BLaER1 treated with 17β-estradiol and CSF1 and Interleukin-3, amounts not matched to agents 10 nM and 100 nM (cell line): Measurements from ENCODE around the gene SERPINB1.
"Not testable (repeated sequence)": the region's sequence is repeated elsewhere in the genome, so short reads cannot be mapped to it uniquely, and the experiment has no call there.

Experiments used
- H3K27ac ChIP-seq, 11 experiments: shearing (Covaris generic); formaldehyde crosslinking; 2 replicates each; pipeline ENCODE4 v1.8.1; 2022
- H3K27me3 ChIP-seq, 11 experiments: shearing (Covaris generic); formaldehyde crosslinking; 2 replicates each; pipeline ENCODE4 v1.8.1; 2022
- H3K36me3 ChIP-seq, 11 experiments: shearing (Covaris generic); formaldehyde crosslinking; 2 replicates each; pipeline ENCODE4 v1.8.1; 2022
- H3K4me1 ChIP-seq, 10 experiments: shearing (Covaris generic); formaldehyde crosslinking; 2 replicates each; pipeline ENCODE4 v1.8.1; 2022
- H3K4me2 ChIP-seq, 11 experiments: shearing (Covaris generic); formaldehyde crosslinking; 2 replicates each; pipeline ENCODE4 v1.8.1; 2022
- H3K4me3 ChIP-seq, 10 experiments: shearing (Covaris generic); formaldehyde crosslinking; 2 replicates each; pipeline ENCODE4 v1.8.1; 2022
- H3K9ac ChIP-seq, 11 experiments: shearing (Covaris generic); formaldehyde crosslinking; 2 replicates each; pipeline ENCODE4 v1.8.1; 2022
- H3K9me3 ChIP-seq, 11 experiments: shearing (Covaris generic); formaldehyde crosslinking; replicated peaks in 1 of 11; 2 replicates each; pipeline ENCODE4 v1.8.1; 2022
- H4K20me1 ChIP-seq, 11 experiments: shearing (Covaris generic); formaldehyde crosslinking; 2 replicates each; pipeline ENCODE4 v1.8.1; 2022
- Cebpa-rat ChIP-seq, 11 experiments: shearing (Covaris generic); IDR thresholded peaks; 2 replicates each; pipeline ENCODE4 v1.8.1; 2022

The SERPINB1 gene

GRCh38 chr6:2803731-2804429, 37.8 kb downstream of the SERPINB1 start:
- no peak overlapping the region for H3K4me3 ChIP-seq
- peaks cover 9 to 27% (median 21%) of the 10 kb centered on the region in 10 experiments; a peak in 18 of 20 replicates for H3K4me1 ChIP-seq
- H3K36me3 ChIP-seq, result peaks cover 0 to 12% (median 0%) of the 10 kb centered on the region in 11 experiments; a peak in 2 of 22 replicates
- H3K27ac ChIP-seq, result no peak overlapping the region
- TF ChIP-seq Cebpa-rat (IDR thresholded peaks at IDR 0.05), result no peak
- no peaks in the 10 kb centered on the region for H3K9me3 ChIP-seq
- no peak overlapping the region for H3K4me2 ChIP-seq
- no peaks in the 10 kb centered on the region for H3K27me3 ChIP-seq
- H3K9ac ChIP-seq, result no peak overlapping the region
- no peaks in the 10 kb centered on the region for H4K20me1 ChIP-seq

DNA sequence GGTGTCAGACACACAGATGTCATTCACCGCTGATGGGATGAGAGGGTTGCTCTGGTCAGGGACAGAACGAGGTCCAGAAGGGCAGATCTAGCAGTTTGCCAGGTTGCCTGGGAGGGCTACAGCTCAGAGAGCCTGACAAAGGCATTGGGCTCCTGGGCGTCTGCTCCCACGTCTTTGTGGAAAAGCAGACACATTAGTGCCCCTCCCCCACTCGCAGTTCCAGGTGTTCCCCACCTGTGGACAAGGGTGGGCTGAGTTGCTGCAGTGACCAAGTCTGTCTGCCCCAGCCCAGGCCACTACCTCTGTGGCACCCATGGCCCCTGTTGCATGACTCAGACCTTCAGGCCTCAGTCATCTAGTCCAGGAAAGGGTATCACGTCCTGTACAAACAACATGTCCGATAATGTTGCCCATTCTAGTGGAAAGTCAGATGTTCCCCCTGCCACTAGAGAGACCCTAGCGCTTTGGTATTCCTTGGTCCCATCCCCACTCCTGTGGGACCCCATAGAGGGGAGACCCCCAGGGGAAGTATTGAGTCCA, 39.1 kb downstream of the SERPINB1 start:
- Histone ChIP-seq H3K4me1 (peaks cover 22 to 39% (median 32%) of the 10 kb centered on the region in 10 experiments), H3K27me3 (no peaks in the 10 kb centered on the region), H3K4me3 (no peak overlapping the region), H3K36me3 (peaks cover 0 to 12% (median 0%) of the 10 kb centered on the region in 11 experiments; a peak in 2 of 22 replicates), H3K9me3 (no peaks in the 10 kb centered on the region), H3K27ac (no peak overlapping the region), H3K4me2 (no peak overlapping the region), H4K20me1 (no peaks in the 10 kb centered on the region), H3K9ac (no peak overlapping the region)
- no peak for TF ChIP-seq Cebpa-rat (IDR thresholded peaks at IDR 0.05)

GRCh38 chr6:2801687-2802086, 40.0 kb downstream of the SERPINB1 start:
- not testable (repeated sequence) for H3K27me3 ChIP-seq, H3K27ac ChIP-seq, H3K4me3 ChIP-seq, H3K9ac ChIP-seq, H3K4me2 ChIP-seq, H3K9me3 ChIP-seq, H4K20me1 ChIP-seq
- peaks cover 0 to 12% (median 0%) of the 10 kb centered on the region in 11 experiments; a peak in 2 of 22 replicates for H3K36me3 ChIP-seq
- peaks cover 31 to 41% (median 34%) of the 10 kb centered on the region in 10 experiments for H3K4me1 ChIP-seq

GRCh38 chr6:2800552-2801316, 40.9 kb downstream of the SERPINB1 start:
- Histone ChIP-seq H3K4me2 (no peak overlapping the region), H3K27me3 (no peaks in the 10 kb centered on the region), H3K9me3 (no peaks in the 10 kb centered on the region), H3K4me3 (no peak overlapping the region), H4K20me1 (peaks cover 0 to 5% (median 0%) of the 10 kb centered on the region in 11 experiments; a peak in 2 of 22 replicates), H3K9ac (no peak overlapping the region), H3K27ac (no peak overlapping the region), H3K4me1 (peaks cover 33 to 44% (median 38%) of the 10 kb centered on the region in 10 experiments), H3K36me3 (peaks cover 0 to 17% (median 0%) of the 10 kb centered on the region in 11 experiments; a peak in 4 of 22 replicates)
- TF ChIP-seq Cebpa-rat (IDR thresholded peaks at IDR 0.05), result no peak

DNA sequence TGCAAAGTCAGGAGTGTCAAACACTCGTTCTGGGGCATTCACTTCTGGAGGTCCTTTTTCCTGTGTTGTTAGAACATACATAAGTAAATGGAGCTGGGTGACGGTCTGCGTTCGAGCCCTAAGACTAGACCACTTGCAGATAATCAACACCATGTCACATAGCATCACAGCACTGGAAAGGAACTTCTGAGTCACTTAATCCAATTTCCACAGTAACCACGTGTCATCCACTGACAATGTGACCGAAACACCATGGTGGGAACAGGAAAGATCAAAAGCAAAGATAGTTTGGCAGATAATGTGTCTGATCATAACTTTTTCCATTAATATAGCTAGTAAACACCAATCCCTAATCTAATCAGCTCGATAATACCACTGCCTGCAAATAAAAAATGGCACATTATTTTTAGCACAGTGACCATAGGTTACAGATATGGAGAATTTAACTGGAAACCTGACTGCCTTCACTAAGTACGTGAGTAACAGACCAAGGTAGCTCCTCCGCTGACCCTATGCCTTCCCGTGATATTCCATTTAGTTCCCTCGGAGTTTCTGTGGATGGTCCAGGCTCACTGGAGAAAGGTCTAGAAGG, 41.6 kb downstream of the SERPINB1 start:
- Histone ChIP-seq H3K36me3 (peaks cover 0 to 19% (median 0%) of the 10 kb centered on the region in 11 experiments; a peak in 5 of 22 replicates), H3K9me3 (no peaks in the 10 kb centered on the region), H3K27me3 (no peaks in the 10 kb centered on the region), H3K4me2 (peak overlapping the region in 5 of 11 experiments; percentile 7 to 42 (median 24); a peak in 7 of 22 replicates), H3K27ac (no peak overlapping the region), H3K4me1 (peaks cover 33 to 51% (median 44%) of the 10 kb centered on the region in 10 experiments), H3K4me3 (no peak overlapping the region), H3K9ac (no peak overlapping the region), H4K20me1 (peaks cover 0 to 5% (median 0%) of the 10 kb centered on the region in 11 experiments; a peak in 2 of 22 replicates)
- TF ChIP-seq Cebpa-rat (IDR thresholded peaks at IDR 0.05), result no peak

GRCh38 chr6:2798586-2799134, 43.0 kb downstream of the SERPINB1 start:
- Histone ChIP-seq H3K27ac (peak overlapping the region in 3 of 11 experiments; percentile 14 to 21 (median 18); a peak in 2 of 22 replicates), H3K4me2 (peak overlapping the region in 8 of 11 experiments; percentile 3 to 81 (median 34); a peak in 12 of 22 replicates)
- TF ChIP-seq Cebpa-rat (IDR thresholded peaks at IDR 0.05), result no peak

DNA sequence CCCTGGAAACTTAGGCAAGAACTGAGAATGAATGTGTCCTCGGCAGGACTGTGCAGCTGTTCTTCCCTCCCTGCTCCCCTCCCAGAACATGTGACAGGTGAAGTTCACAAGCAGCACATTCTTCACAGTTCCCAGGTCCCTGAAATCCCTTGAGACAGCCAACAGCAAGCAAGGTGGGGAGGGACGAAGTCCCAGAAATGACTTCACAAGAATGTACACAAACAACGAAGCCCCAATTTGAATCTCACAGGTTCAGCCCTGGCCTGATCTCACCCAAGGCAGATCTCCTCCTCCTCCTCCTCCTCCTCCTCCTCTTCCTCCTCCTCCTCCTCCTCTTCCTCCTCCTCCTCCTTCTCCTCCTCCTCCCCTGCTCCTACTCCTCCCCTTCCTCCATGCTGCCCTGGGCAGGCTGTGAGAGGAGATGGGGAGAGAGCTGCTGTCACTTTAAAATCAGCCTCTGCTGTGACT, 44.1 kb downstream of the SERPINB1 start:
- no peaks in the 10 kb centered on the region for H3K27me3 ChIP-seq
- peaks cover 0 to 14% (median 0%) of the 10 kb centered on the region in 11 experiments; a peak in 5 of 22 replicates for H3K36me3 ChIP-seq
- TF ChIP-seq Cebpa-rat (IDR thresholded peaks at IDR 0.05), result no peak
- peak overlapping the region; percentile 65 to 86 (median 72) for H3K4me2 ChIP-seq
- H3K4me3 ChIP-seq, result no peak overlapping the region
- peaks cover 52 to 75% (median 65%) of the 10 kb centered on the region in 10 experiments for H3K4me1 ChIP-seq
- peaks cover 0 to 5% (median 0%) of the 10 kb centered on the region in 11 experiments; a peak in 2 of 22 replicates for H4K20me1 ChIP-seq
- no peaks in the 10 kb centered on the region for H3K9me3 ChIP-seq
- peak overlapping the region in 7 of 11 experiments; percentile 8 to 46 (median 27); a peak in 9 of 22 replicates for H3K9ac ChIP-seq
- peak overlapping the region in 9 of 11 experiments; percentile 36 to 83 (median 60); a peak in 17 of 22 replicates for H3K27ac ChIP-seq

More at GRCh38 chr6:2798586-2799134, 43.0 kb downstream of the SERPINB1 start:
- peaks cover 41 to 64% (median 55%) of the 10 kb centered on the region in 10 experiments for H3K4me1 ChIP-seq
- peaks cover 0 to 17% (median 0%) of the 10 kb centered on the region in 11 experiments; a peak in 5 of 22 replicates for H3K36me3 ChIP-seq
- H3K9me3 ChIP-seq, result no peaks in the 10 kb centered on the region
- no peak overlapping the region for H3K9ac ChIP-seq
- H3K4me3 ChIP-seq, result no peak overlapping the region
- H3K27me3 ChIP-seq, result no peaks in the 10 kb centered on the region
- H4K20me1 ChIP-seq, result peaks cover 0 to 5% (median 0%) of the 10 kb centered on the region in 11 experiments; a peak in 2 of 22 replicates

DNA sequence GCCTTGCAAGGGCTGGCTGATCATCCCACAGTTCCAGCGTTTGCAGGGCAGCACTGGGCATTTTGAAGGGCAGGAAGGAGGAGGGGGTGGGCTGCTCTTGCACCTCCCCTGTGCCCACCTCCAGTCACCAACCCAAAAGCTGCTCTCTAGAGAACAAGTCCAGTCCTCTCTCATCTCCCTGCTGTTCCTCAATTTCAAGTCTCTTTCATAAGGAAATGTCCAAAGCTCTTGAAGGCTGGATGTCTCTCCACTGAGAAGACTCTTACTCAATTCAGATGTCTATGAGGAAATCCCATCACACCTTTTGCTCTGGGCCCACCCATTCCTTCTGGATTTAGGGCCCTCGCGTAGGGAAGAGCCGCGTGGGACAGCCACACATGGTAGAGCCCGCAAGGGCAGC, 44.8 kb downstream of the SERPINB1 start:
- H3K4me1 ChIP-seq, result peaks cover 59 to 82% (median 73%) of the 10 kb centered on the region in 10 experiments
- peak overlapping the region; percentile 65 to 86 (median 72) for H3K4me2 ChIP-seq
- peak overlapping the region in 5 of 11 experiments; percentile 8 to 46 (median 38); a peak in 7 of 22 replicates for H3K9ac ChIP-seq
- TF ChIP-seq Cebpa-rat (IDR thresholded peaks at IDR 0.05), result no peak
- no peaks in the 10 kb centered on the region for H3K9me3 ChIP-seq
- H3K27me3 ChIP-seq, result no peaks in the 10 kb centered on the region
- H4K20me1 ChIP-seq, result peaks cover 0 to 5% (median 0%) of the 10 kb centered on the region in 11 experiments; a peak in 2 of 22 replicates
- peak overlapping the region in 9 of 11 experiments; percentile 36 to 83 (median 60); a peak in 17 of 22 replicates for H3K27ac ChIP-seq
- H3K4me3 ChIP-seq, result no peak overlapping the region; a peak in 2 of 20 replicates
- peaks cover 0 to 14% (median 0%) of the 10 kb centered on the region in 11 experiments; a peak in 5 of 22 replicates for H3K36me3 ChIP-seq
